Non-pigmented ciliary epithelial cell (primary cell): ENCODE measurements around the gene ABRACL.
A peak's percentile ranks its signal among the peaks of the same experiment; 100 is the strongest.
"Not testable (repeated sequence)": the region's sequence is repeated elsewhere in the genome, so short reads cannot be mapped to it uniquely, and the experiment has no call there.

Experiments used
- DNase-seq: peaks from one replicate; pipeline ENCODE4 v3.0.0-alpha.2; 2010; ENCODE audit warnings: low read depth

The ABRACL gene, protein sequence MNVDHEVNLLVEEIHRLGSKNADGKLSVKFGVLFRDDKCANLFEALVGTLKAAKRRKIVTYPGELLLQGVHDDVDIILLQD

DNA sequence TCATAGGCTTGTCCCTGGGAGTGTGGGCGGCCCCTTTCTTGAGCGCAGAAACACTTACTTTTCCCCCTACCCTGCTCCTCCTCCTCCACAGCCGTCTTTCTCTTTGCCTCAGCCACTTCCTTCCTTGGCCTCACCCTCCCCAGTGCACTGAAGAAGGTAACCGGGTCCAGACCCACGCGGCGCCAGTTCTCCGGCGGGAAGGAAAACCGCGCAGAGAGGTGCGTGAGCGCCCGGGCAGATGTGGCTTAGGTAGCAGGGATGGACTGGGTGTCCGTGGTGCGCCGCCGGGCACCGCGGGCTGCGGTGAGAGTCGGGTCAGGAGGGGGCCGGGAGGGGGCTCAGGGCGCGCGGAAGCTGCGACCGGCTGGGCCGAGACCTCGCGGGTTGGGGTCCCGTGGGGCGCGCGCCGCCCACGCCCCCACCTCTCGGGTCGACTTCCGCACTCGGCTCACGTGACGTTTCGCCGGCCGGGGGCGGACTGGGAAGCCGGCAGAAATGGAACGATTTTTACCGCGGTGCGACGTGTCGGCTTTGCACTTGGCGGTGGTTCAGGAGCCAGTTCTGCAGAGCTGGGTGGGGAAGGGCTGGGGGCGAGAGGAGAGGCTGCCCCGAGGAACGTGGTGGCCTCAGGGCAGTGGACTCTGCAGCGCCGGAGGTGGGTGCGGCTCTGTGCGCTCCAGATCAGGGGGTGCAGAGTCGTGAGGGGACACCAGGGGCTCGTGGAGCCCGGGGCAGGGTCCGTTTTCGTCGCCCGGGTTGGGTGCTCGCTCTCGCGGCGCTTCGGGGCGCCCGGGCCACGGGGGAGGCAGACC is at the start of gene ABRACL:
ABRACL (plus strand) TSS at position 88 of the 812 bp plus-strand sequence. CDS start 5,416 bp downstream, outside the sequence.
- DNase-seq: peak; percentile 32

DNA sequence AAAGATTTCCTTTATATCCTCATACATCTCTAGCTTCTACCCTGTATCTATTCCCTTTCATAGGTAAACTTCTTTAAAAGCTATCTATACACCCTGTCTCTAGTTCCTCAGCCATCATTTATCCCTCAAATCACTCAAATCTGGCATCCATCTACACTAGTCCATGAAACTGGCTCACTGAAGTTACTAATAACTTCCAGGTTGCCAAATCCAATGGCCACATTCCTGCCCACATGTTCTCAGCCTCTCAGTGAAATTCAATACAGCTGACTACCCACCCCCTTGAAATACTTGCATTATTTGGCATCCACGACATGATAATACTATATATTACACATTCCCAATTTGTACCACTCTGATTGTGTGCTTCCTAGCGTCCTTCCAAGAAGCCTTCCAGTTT is 49.2 kb upstream of the ABRACL start:
- DNase-seq: no peak

DNA sequence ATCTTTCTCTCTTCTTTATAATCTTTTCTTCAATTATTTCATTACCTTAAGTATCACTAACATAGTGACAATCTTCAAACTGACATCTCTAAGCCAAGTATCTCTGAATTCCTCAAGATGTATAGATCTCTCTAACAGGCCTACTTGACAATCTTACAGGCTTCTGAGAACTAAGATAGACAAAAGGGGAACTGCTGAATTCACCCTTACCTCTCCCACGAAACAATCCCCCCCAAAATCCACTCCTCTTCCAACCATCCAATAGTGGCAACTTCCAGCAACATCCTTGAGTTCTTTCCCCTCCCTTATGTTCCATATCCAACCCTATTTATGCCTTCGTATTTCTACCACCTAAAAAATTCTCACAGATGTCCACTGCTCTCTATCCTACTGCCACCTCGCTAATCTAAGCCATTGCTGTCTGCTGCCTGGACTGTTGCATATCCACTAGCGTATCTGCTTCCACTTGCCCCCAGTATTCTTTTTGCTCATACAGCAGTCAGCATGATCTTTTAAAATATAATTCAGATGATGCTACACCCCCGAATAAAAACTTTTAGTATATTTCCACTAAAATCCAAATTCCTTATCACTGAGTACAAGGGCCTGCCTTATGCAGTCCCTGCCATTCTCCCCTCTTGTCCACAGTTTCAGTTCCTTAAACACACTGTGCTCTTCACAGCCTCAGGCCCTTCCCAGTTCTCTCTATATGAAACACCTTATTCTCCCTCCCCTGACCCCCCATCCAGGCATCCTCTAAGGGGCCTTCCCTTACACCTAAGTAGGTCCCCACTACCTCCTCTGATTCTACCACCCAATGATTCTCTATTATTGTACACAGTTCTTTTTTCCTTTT is 48.5 kb upstream of the ABRACL start:
- DNase-seq: no peak

DNA sequence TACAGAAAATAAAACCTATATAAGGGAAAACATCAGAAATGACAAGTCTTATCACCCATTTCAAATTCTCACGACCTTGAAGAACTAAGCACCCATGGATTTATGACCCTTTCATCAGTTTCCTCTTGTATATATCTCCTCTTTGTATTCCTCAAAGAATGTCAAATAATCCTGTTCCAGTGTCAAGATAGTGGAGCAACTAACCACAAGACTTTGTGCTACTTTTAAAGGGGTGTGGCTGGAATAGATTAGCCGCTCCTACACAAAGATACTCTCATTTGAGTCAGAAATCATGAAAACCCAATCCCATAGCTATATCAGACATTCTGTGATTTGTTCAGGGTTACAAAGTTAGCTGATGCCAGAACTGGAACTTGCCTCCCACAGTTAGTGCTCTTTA is 47.1 kb upstream of the ABRACL start:
- DNase-seq: no peak

DNA sequence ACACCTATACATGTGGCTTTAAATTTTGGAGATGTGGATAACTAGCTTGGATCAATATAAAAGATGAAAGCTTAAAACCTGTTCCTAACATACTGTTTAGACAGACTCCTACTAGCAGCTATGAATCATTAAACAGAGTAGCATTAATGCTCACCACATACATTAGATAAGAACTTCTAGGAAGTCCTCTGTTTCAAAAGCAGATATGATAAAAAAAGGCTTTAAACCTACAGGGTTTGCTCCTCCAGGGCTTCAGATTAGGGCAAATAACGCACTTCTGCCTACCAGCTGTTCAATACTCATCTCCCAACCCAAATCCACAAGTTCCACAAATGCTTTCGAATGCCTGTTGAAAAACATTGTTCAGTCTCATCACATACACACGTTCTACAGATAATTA is 42.0 kb upstream of the ABRACL start:
- no peak for DNase-seq

DNA sequence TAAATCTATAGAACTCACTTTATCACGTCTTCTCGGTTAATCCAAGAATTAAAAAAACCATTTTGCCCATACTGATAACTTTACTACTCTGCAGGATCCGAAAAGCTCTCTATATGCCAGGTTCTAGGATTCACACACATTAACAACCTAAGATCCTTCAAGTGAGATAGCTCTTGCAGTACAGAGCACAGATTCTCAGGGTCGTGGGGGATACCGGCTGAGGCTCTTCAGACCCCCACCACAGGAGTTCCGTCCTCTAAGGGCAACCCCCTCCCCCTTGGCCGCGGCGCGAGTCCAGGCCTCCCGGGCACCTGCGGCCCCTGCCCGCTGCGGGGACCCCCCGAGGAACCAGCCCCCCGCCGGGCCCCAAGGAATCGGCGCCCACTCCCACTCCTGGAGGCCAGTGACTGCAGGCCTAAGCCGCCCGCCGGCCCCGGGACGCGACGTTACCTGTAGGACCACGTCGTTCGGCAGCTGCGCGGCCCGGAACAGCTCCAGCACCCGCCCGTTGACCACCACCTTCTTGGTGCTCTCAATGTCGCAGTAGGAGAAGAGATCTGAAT is 41.4 kb upstream of the ABRACL start:
- no peak for DNase-seq

DNA sequence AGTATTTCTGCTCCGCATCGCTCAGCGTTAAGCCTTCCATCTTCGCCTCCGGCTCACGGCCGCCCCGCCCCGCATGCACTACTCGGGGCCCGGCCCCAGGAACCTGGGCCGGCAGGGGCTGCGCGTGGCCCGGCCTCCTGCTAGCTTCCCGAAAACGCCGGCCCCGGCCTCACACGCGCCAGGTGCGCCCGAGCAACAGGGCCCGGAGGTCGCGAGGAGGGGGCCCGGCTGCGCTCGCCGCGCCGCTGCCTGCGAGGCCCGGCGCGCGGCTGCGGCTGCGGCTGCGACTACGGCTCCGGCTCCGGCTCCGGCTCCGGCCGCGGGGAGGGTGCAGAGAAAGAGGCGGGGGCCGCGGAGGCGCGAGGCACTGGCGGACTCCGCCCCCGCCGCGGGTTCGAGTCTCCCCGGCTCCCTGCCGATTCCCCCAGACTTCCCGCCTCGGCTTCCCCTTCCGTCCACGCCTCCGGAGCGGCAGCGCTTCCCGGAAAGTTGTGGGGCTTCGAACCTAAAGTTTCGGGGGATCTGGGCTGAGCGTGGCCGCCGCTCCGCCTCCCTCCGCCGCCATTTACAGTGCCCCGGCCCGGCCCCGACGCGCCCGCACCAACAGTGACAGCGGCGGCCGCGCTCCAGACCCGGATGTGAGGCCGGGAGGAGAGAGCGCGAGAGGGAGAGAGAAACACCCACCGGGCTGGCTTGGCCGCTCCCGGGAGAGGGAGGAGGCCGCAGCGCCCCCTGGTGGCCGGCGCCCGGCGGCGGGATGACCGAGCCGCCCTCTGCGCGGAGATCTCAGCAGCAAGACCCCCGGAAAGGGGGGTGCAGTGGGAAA is 40.7 kb upstream of the ABRACL start, which contains the start of gene REPS1:
REPS1 (minus strand) TSS at position 611 of the 826 bp plus-strand sequence; CDS start at position 40, 571 bp downstream.
- DNase-seq: no peak

DNA sequence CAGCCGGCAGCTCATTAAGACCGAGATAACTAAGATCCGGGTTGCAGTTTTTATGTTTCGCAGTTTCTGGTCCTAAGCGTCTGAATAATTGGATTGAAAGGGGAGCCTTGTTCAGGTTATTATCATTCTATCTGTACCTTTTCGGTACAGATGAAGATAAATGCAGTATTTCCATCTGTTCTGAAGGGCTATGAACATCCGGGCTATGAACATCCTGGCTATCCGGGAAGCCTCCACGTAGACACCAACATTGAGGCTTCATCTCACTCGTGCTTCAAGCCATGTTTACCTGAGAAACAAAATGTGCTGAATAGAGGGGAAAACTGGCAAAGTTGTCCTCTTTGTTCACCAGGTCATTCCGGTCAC is 40.1 kb upstream of the ABRACL start:
- no peak for DNase-seq

DNA sequence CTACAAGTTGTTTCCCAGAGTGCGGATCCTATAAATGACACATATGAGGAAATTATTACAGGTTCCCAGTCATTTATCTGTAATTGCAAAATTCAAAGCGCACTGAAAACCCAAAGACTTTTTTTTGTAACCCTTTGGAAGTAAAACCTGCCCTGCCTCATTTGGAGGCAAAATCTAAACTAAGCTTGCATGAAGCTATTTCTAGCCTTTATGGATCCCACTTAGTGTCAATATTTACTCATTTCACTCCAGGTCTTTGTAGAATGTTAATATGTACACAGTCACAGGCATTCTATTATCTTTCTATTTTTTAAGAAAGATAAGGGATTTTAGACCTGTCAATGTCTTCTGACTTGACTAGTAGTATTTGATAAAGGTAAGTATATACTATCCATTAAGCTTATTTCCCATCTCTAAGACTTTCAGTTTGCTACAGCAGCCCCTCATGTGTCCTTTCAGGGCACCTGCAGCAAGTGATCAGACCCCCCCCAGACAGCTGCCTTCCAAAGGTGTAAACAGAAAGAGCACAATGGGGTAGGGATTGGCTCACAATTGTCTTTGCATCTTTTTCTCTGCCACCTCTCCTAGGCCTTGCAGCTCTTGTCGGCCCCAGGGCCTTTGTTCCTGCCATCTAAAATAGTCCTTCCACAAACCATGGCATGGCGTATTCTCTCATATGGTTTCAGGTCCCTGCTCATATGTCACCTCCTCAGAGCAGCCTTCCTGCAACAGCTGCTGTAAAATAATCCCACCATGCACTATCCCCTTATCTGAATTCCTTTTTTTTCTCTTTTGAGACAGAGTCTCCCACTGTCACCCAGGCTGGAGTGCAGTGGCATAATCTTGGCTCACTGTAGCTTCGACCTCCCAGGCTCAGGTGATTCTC is 39.2 kb upstream of the ABRACL start:
- DNase-seq: no peak

DNA sequence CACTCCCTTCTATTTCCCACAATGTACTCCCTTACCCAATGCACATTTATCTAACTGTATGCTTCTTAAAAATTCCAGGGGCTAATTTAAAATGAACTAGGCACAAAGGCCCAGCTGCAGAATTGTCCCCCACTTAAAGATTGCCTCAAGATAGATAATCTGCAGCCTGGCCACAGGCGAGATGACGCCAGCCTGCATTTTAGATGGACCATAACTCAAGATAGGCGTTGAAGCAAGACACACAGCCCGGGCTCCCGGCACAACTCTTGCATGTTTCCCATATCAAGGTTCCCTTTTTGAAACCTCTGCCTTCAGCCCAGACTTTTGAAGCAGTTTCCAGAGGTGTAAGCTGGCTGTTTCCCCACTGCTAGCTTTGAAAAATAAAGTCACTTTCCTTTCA is 37.3 kb upstream of the ABRACL start:
- DNase-seq: no peak

DNA sequence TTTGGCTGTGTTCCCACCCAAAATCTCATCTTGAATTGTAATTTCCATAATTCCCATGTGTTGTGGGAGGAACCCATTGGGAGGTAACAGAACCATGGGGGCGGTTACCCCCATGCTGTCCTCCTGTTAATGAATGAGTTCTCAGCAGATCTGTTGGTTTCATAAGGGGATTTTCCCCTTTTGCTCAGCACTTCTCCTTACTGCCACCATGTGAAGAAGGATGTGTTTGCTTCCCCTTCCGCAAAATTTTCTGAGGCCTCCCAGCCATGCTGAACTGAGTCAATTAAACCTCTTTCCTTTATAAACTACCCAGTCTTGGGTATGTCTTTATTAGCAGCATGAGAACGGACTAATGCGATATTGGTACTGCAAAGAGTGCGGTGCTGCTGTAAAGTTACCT is 35.6 kb upstream of the ABRACL start:
- not testable (repeated sequence) for DNase-seq

DNA sequence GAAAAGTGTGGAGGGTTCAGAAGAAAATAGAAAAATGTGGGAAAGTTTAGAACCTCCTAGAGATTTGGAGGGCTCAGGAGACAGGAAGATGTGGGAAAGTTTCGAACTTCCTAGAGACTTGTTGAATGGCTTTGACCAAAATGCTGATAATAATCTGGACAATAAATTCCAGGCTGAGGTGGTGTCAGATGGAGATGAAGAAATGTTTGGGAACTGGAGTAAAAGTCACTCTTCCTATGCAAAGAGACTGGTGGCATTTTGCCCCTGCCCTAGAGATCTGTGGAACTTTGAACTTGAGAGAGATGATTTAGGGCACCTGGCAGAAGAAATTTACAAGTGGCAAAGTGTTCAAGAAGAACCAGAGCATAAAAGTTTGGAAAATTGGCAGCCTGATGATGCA is 35.1 kb upstream of the ABRACL start:
- DNase-seq: not testable (repeated sequence)

DNA sequence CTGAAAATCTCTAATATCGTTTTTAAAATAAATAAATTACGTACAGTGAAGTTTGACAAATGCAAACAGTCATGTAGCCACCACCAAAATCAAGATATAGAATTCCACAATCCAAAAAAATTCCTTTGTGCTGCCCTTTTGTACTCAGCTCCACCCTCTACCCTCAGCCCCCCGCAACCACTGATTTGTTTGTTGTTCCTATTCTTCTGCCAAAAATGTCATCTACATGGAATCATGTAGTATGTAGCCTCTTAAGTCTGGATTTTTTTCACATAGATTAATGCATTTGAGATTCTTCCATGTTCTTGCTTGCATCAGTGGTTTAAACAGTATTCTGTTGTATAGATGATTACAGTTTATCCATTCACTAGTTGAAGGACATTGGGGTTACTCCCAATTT is 32.0 kb upstream of the ABRACL start:
- no peak for DNase-seq

DNA sequence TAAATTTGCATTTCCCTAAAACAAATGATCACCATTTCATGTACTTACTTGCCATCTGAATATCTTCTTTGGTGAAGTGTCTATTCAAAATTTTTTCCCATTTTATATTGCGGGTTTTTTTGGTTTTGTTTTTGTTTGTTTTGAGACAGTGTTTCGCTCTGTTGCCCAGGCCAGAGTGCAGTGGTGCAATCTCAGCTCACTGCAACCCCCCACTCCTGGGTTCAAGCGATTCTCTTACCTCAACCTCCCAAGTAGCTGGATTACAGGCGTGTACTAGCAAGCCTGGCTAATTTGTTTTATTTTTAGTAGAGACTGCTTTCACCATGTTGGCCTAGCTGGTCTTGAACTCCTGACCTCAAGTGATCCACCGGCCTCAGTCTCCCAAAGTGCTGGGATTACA is 31.4 kb upstream of the ABRACL start:
- no peak for DNase-seq

DNA sequence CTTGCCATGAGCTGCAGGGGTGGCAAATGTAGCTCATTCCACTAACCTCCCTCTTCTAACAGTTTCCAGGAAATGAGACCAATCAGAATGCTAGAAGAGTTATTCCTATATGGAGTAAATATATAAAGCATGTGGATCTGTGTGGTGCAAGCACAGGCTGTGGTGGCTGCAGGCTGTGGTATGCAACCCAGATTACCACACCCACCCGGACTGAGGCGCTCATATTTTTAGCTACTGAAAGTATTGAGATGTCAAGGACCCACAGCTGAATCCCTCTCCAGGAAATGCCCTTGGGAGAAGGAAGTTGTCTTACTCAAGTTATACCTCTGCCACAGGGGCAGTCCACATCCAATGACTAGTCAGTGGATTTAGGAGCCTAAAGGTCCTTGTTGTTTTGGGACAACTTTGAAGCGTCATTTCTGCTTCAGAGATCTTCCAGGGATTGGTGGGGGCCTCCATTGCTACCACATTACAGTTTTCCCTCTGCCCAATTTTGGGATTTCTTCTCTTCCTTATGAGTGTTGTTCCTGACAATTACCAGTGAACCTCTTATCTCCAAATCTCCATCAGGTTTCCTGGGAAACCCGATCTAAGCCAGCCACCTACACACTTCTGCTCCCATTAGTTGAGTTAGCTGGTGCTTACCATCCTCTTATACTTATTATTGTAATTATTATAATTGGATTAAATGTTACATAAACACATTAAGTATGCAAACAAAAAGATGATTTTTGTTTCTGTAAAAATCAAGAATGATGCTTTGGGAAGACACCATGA is 28.4 kb upstream of the ABRACL start:
- DNase-seq: no peak

DNA sequence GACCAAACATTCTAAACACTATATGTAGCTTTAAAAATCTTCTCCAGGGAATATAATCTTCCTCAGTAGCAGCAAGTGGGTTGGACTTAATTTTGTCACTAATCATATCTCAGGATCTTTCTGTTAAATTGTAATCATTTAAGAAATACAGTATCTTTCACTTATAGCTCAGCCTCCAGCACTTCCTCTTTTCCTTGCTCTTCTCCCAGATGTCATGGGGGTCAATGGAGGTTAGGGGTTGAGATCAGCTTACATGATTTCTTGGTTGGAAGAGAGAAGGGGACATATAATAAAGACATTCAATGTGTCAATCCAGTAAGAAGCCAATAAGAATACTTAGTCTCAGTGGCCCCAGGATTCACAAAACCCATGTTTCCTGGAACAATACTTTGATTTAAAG is 24.8 kb upstream of the ABRACL start:
- no peak for DNase-seq

DNA sequence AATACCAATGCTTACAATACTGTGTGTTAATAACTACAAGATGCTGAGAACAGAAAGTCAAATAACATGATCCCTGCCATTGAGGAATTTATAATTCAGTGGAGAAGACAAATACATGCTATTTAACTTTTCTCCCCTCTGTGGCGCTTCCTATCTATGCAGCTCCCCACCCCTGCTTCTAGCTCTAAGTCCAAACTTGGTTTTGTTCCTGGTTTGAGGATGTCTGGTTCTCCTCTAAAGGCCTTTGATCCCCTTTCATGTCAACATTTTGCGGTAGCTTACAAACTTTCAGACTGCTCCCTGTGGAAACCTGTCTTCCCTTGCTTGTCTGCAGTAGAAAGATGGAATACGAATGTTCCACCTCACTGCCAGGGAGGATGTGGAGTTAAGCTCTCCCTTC is 22.1 kb upstream of the ABRACL start:
- no peak for DNase-seq

DNA sequence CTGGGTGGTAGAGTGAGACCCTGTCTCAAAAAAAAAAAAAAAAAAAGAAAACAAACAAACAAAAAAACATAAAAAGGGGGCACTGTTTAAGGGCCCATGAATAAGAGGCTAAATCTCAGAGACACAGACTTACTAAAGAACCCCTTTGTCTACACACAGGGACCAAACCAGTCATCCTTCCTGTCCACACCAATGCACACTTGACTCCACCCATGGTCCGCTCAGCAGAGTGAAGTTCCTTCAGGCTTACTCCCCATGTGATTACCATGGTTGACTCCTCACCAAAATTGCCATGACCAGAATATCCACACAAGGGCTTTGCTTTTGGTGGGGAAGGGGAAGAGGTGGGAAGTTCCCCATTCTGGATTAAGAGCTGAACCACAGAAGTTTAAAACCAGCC is 21.1 kb upstream of the ABRACL start:
- no peak for DNase-seq

DNA sequence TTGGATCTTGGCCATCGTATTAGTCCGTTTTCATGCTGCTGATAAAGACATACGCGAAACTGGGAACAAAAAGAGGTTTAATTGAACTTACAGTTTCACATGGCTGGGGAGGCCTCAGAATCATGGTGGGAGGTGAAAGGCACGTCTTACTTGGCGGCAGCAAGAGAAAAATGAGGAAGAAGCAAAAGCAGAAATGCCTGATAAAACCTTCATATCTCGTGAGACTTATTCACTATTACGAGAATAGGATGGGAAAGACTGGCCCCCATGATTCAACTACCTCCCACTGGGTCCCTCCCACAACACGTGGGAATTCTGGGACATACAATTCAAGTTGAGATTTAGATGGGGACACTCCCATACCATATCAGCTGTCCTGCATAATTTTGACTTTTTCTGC is 20.4 kb upstream of the ABRACL start:
- no peak for DNase-seq

DNA sequence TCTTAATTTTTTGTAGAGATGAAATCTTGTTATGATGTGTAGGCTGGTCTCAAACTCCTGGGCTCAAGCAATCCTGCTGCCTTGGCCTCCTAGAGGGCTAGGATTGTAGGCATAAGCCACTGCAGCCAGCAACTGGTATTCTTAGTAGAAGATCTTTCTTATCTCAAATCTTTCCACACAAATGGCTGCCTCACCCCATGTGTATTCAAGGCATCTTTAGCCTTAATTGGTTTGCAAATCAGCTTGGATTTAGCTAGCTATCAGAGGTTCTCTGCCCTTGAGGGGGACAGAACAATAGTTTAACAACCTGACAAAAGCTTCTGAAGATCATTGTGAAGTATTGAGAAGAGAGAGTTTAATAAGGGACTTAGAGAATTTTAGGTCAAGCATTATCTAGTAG is 17.9 kb upstream of the ABRACL start:
- DNase-seq: no peak
